HL-60 (cell line): ENCODE results near the gene SLC34A1.

ENCODE experiments used
- DNase-seq, 2 experiments: peaks; one replicate each; pipeline ENCODE4 v3.0.0-alpha.2; 2010 to 2020; ENCODE audit warnings: low read depth in 1 of 2, low spot score in 1 of 2
- H3K27ac ChIP-seq: fragments of 250-450 bp; sonication (Bioruptor Pico); replicated peaks from 2 replicates; pipeline ENCODE4 v1.5.1; 2020; ENCODE audit warnings: mild to moderate bottlenecking, moderate library complexity
- H3K27me3 ChIP-seq: fragments of 250-450 bp; sonication (Bioruptor Pico); 2 replicates; pipeline ENCODE4 v1.5.1; 2021; ENCODE audit warnings: mild to moderate bottlenecking, moderate library complexity; ENCODE audit not compliant: insufficient read depth, poor library complexity, severe bottlenecking
- H3K4me3 ChIP-seq: replicated peaks from 2 replicates; pipeline ENCODE4 v1.5.1; 2011; ENCODE audit warnings: mild to moderate bottlenecking, control low read depth, low read length; ENCODE audit not compliant: insufficient read depth
- GABPA ChIP-seq: IDR thresholded peaks from 2 replicates; pipeline ENCODE4 v1.6.1; 2012; ENCODE audit warnings: low read depth
- POLR2AphosphoS5 ChIP-seq: IDR thresholded peaks from 2 replicates; pipeline ENCODE4 v1.6.1; 2012; ENCODE audit warnings: low read depth
- SPI1 ChIP-seq: IDR thresholded peaks from 2 replicates; pipeline ENCODE4 v1.6.1; 2012; ENCODE audit warnings: low read depth, mild to moderate bottlenecking, borderline replicate concordance
- TF ChIP-seq, protein P1 (sequence below): IDR thresholded peaks from 2 replicates; pipeline ENCODE4 v1.6.1; 2012; ENCODE audit warnings: low read depth; ENCODE audit not compliant: insufficient replicate concordance
- TF ChIP-seq, protein P2 (sequence below): IDR thresholded peaks from one replicate; pipeline ENCODE4 v1.5.1; 2011; ENCODE audit warnings: low read length, control low read depth, inconsistent platforms; ENCODE audit not compliant: insufficient read depth

The SLC34A1 gene

DNA sequence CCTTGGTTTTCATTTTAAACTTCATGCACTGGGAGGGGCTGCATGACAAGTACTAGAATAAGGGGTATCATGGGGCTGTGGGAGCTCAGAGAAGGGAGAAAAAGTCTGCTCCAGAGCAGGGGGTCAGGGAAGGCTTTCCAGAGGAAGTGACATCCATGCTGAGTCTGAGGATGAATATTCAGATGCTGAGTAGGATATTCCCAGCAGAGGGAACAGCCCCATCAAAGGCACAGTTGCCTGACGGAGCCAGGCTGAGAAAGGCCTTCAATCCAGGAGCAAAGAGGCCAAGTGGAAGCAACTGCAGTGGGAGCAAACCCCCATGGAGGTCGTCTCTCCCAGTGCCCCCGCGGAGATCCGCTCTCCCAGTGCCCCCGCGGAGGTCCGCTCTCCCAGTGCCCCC, 11.8 kb downstream of the SLC34A1 start:
- TF ChIP-seq GABPA, result no peak
- TF ChIP-seq, protein P1, sequence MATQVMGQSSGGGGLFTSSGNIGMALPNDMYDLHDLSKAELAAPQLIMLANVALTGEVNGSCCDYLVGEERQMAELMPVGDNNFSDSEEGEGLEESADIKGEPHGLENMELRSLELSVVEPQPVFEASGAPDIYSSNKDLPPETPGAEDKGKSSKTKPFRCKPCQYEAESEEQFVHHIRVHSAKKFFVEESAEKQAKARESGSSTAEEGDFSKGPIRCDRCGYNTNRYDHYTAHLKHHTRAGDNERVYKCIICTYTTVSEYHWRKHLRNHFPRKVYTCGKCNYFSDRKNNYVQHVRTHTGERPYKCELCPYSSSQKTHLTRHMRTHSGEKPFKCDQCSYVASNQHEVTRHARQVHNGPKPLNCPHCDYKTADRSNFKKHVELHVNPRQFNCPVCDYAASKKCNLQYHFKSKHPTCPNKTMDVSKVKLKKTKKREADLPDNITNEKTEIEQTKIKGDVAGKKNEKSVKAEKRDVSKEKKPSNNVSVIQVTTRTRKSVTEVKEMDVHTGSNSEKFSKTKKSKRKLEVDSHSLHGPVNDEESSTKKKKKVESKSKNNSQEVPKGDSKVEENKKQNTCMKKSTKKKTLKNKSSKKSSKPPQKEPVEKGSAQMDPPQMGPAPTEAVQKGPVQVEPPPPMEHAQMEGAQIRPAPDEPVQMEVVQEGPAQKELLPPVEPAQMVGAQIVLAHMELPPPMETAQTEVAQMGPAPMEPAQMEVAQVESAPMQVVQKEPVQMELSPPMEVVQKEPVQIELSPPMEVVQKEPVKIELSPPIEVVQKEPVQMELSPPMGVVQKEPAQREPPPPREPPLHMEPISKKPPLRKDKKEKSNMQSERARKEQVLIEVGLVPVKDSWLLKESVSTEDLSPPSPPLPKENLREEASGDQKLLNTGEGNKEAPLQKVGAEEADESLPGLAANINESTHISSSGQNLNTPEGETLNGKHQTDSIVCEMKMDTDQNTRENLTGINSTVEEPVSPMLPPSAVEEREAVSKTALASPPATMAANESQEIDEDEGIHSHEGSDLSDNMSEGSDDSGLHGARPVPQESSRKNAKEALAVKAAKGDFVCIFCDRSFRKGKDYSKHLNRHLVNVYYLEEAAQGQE, result no peak
- TF ChIP-seq SPI1, result no peak
- no peak for TF ChIP-seq POLR2AphosphoS5
- TF ChIP-seq, protein P2, sequence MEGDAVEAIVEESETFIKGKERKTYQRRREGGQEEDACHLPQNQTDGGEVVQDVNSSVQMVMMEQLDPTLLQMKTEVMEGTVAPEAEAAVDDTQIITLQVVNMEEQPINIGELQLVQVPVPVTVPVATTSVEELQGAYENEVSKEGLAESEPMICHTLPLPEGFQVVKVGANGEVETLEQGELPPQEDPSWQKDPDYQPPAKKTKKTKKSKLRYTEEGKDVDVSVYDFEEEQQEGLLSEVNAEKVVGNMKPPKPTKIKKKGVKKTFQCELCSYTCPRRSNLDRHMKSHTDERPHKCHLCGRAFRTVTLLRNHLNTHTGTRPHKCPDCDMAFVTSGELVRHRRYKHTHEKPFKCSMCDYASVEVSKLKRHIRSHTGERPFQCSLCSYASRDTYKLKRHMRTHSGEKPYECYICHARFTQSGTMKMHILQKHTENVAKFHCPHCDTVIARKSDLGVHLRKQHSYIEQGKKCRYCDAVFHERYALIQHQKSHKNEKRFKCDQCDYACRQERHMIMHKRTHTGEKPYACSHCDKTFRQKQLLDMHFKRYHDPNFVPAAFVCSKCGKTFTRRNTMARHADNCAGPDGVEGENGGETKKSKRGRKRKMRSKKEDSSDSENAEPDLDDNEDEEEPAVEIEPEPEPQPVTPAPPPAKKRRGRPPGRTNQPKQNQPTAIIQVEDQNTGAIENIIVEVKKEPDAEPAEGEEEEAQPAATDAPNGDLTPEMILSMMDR, result no peak
- no peaks in the 10 kb centered on the region for H3K27me3 ChIP-seq

DNA sequence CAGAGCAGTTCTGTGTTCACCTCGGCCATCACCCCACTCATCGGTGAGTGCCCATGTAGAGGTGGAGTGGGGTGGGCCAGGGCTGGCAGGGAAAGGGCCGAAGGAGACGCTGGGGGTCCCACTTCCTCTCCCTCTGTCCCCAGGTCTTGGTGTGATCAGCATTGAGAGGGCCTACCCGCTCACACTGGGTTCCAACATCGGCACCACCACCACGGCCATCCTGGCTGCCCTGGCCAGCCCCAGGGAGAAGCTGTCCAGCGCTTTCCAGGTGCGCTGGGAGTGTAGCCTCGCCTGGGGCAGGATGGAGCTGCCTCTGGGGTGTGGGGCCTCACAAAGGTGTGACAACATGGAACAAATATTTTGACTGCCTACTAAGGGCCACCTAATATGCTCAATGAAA, 12.6 kb downstream of the SLC34A1 start:
- TF ChIP-seq, protein P2, result no peak
- TF ChIP-seq POLR2AphosphoS5 (no peak), GABPA (no peak), SPI1 (no peak)
- TF ChIP-seq, protein P1, result no peak
- DNase-seq, result no peak
- no peaks in the 10 kb centered on the region for H3K27me3 ChIP-seq

More for the DNA sequence above, 11.8 kb downstream of the SLC34A1 start:
- no peak overlapping the region for H3K4me3 ChIP-seq
- H3K27ac ChIP-seq, result no peak overlapping the region
- no peak for DNase-seq

DNA sequence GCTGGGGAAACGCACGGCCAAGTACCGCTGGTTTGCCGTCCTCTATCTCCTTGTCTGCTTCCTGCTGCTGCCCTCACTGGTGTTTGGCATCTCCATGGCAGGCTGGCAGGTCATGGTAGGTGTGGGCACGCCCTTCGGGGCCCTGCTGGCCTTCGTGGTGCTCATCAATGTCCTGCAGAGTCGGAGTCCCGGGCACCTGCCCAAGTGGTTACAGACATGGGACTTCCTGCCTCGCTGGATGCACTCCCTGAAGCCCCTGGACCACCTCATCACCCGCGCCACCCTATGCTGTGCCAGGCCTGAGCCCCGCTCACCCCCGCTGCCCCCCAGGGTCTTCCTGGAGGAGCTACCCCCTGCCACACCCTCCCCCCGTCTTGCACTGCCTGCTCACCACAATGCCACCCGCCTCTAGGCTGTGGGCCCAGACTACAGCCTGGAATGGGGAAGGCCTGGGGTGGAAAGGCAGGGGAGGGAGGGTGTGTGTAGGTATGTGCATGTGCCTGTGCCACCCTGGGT, 13.7 kb downstream of the SLC34A1 start:
- TF ChIP-seq, protein P2, result no peak
- TF ChIP-seq, protein P1, result no peak
- no peak for TF ChIP-seq GABPA
- TF ChIP-seq SPI1, result no peak
- no peak for TF ChIP-seq POLR2AphosphoS5
- Histone ChIP-seq H3K27ac (no peak overlapping the region), H3K27me3 (no peaks in the 10 kb centered on the region), H3K4me3 (no peak overlapping the region)
- no peak for DNase-seq

More for the DNA sequence above, 12.6 kb downstream of the SLC34A1 start:
- no peak overlapping the region for H3K27ac ChIP-seq
- no peak overlapping the region for H3K4me3 ChIP-seq
